B cell (primary cell): ENCODE data around the gene PNKP. TPM values are rescaled to one million over a fixed set of nuclear protein-coding genes. Genes with fewer than 3 reads are reported as not detected.

Experiments
- ATAC-seq: fragments of 200-7000 bp; cut with Tn5 transposase; one replicate; pipeline ENCODE4 v1.10.0; 2021; ENCODE audit warnings: low read depth, mild to moderate bottlenecking, moderate number of reproducible peaks, moderate library complexity
- CTCF ChIA-PET: fragments of 350-600 bp; sonication (Branson Sonifier 250); formaldehyde crosslinking; loops from one replicate; lab custom pipeline; 2021; ENCODE audit warnings: antibody characterized with exemption, inconsistent platforms; lab: Charles Lee
- POLR2A ChIA-PET: fragments of 350-600 bp; sonication (Branson Sonifier 250); formaldehyde crosslinking; loops from one replicate; lab custom pipeline; 2021; ENCODE audit warnings: antibody characterized with exemption; lab: Charles Lee
- DNase-seq: peaks from one replicate; pipeline ENCODE4 v3.0.0; 2013
- H2AFZ ChIP-seq: 2 replicates; pipeline ENCODE4 v1.6.1; 2012; ENCODE audit warnings: mild to moderate bottlenecking, low read depth, low read length; ENCODE audit not compliant: insufficient read depth, poor library complexity, severe bottlenecking
- H3K27ac ChIP-seq, 2 donors: 1 replicate in 1 of 2; 2 replicates in 1 of 2; pipeline ENCODE4 v1.5.1; 2012 to 2013; ENCODE audit warnings: low read length in 2 of 2, mild to moderate bottlenecking in 2 of 2, moderate library complexity in 1 of 2
- H3K27me3 ChIP-seq, 4 experiments: fragments of 200-600 bp in 1 of 4; sonication (generic) in 1 of 4; replicated peaks in 1 of 4; 1 replicate in 2 of 4; 2 replicates in 2 of 4; pipeline versions ENCODE4 v1.6.1 to v1.7.0; 2013 to 2016; ENCODE audit warnings: low read length in 3 of 4, mild to moderate bottlenecking in 2 of 4, mixed read lengths in 1 of 4, moderate library complexity in 1 of 4; ENCODE audit not compliant: insufficient read depth in 4 of 4, control insufficient read depth in 3 of 4; ENCODE audit errors: control extremely low read depth in 1 of 4
- H3K36me3 ChIP-seq, 2 experiments: replicated peaks in 1 of 2; 1 replicate in 1 of 2; 2 replicates in 1 of 2; pipeline versions ENCODE4 v1.6.1 to v1.7.1; 2013; ENCODE audit warnings: low read length in 1 of 2; ENCODE audit not compliant: insufficient read depth in 2 of 2, control insufficient read depth in 1 of 2; ENCODE audit errors: control extremely low read depth in 1 of 2, extremely low read depth in 1 of 2
- H3K4me1 ChIP-seq, 2 donors: fragments of 200-600 bp in 1 of 2; sonication (generic) in 1 of 2; 1 replicate in 1 of 2; 2 replicates in 1 of 2; pipeline versions ENCODE4 v1.5.1 to v1.6.1; 2013 to 2017; ENCODE audit warnings: low read length in 2 of 2; ENCODE audit not compliant: control insufficient read depth in 2 of 2, insufficient read depth in 2 of 2
- H3K4me2 ChIP-seq: replicated peaks from 2 replicates; pipeline ENCODE3; 2012; ENCODE audit warnings: mild to moderate bottlenecking, low read depth, low read length; ENCODE audit not compliant: poor library complexity, severe bottlenecking
- H3K4me3 ChIP-seq, 5 experiments: fragments of 200-600 bp in 1 of 5; sonication (generic) in 1 of 5; 1 replicate in 3 of 5; 2 replicates in 2 of 5; pipeline versions ENCODE4 v1.5.1 to v1.7.0; 2011 to 2016; ENCODE audit warnings: low read length in 4 of 5, mild to moderate bottlenecking in 4 of 5, low read depth in 2 of 5, control low read depth in 1 of 5, moderate library complexity in 1 of 5; ENCODE audit not compliant: insufficient read depth in 1 of 5; ENCODE audit errors: control extremely low read depth in 1 of 5, extremely low read depth in 1 of 5
- H3K79me2 ChIP-seq: fragments of 200-600 bp; sonication (generic); one replicate; pipeline ENCODE4 v1.6.0; 2016; ENCODE audit warnings: low read length; ENCODE audit not compliant: control insufficient read depth, insufficient read depth
- H3K9ac ChIP-seq: fragments of 200-600 bp; sonication (generic); 2 replicates; pipeline ENCODE4 v1.6.1; 2017; ENCODE audit warnings: mild to moderate bottlenecking, low read length, moderate library complexity
- H3K9me3 ChIP-seq, 3 donors: one replicate each; pipeline versions ENCODE4 v1.6.1 to v1.7.1; 2013; ENCODE audit warnings: low read length in 2 of 3; ENCODE audit not compliant: control insufficient read depth in 2 of 3, insufficient read depth in 1 of 3; ENCODE audit errors: control extremely low read depth in 1 of 3
- H4K20me1 ChIP-seq: 2 replicates; pipeline ENCODE4 v1.6.0; 2012; ENCODE audit warnings: mild to moderate bottlenecking, low read length; ENCODE audit not compliant: insufficient read depth, control insufficient read depth, poor library complexity, severe bottlenecking
- H3K27ac Mint-ChIP-seq: one replicate; pipeline ENCODE4 v1.8.0; 2021; ENCODE audit warnings: mixed read lengths
- H3K27me3 Mint-ChIP-seq: one replicate; pipeline ENCODE4 v1.8.0; 2021; ENCODE audit warnings: mixed read lengths
- H3K4me1 Mint-ChIP-seq: one replicate; pipeline ENCODE4 v1.8.0; 2021; ENCODE audit warnings: mixed read lengths
- H3K4me3 Mint-ChIP-seq: one replicate; pipeline ENCODE4 v1.8.0; 2021; ENCODE audit warnings: mixed read lengths
- H3K9me3 Mint-ChIP-seq: one replicate; pipeline ENCODE4 v1.8.0; 2022; ENCODE audit warnings: mixed read lengths; ENCODE audit not compliant: insufficient read depth
- CTCF ChIP-seq: fragments of 200-600 bp; IDR thresholded peaks from one replicate; pipeline ENCODE4 v1.8.0; 2022; ENCODE audit warnings: antibody characterized with exemption, mild to moderate bottlenecking
- EZH2 ChIP-seq: IDR thresholded peaks from 2 replicates; pipeline ENCODE4 v1.6.1; 2012; ENCODE audit warnings: borderline replicate concordance, low read depth, mild to moderate bottlenecking, moderate library complexity, low read length; ENCODE audit not compliant: insufficient read depth, poor library complexity, severe bottlenecking
- WGBS: methylation state at CpG from one replicate; pipeline ENCODE4 v1.1.5; 2013; ENCODE audit warnings: missing lambda C conversion rate; ENCODE audit not compliant: insufficient coverage; 5-methylcytosine and 5-hydroxymethylcytosine counted together
- intact Hi-C: fragments of 100-400 bp; cut with micrococcal nuclease; formaldehyde crosslinking; loops from one replicate; pipeline ENCODE4 v1.10.0; 2022
- polyA plus RNA-seq: library from polyadenylated mRNA; depleted of rRNA; stranded (reverse); fragments of >200 nt; gene quantifications from 2 replicates; pipeline ENCODE4 v1.2.3, GENCODE V29; 2012
- total RNA-seq, 2 donors: library from RNA; stranded (reverse); fragments of 120-200 nt in 1 of 2; gene quantifications; 1 replicate in 1 of 2; 2 replicates in 1 of 2; pipeline versions ENCODE4 v1.2.3 to v1.2.4, GENCODE V29; 2013 to 2022

Gene PNKP
- total and polyA plus RNA-seq, 2 donors (not counting 1 experiment from before 2014, with no cell fraction given): 173 to 274 TPM

GRCh38 chr19:49854378-49855263 lies 12.8 kb downstream of the PNKP start:
- TF ChIP-seq EZH2 (no peak), CTCF (no peak)
- H4K20me1 ChIP-seq: peaks cover 75% of the 10 kb centered on the region
- CTCF ChIA-PET: no interaction called here

More at GRCh38 chr19:49854378-49855263, 12.8 kb downstream of the PNKP start:
- peaks cover 22 to 32% of the 10 kb centered on the region in 2 donors for H3K4me1 ChIP-seq
- ATAC-seq (no peak), DNase-seq (peak; percentile 38)
- H3K9ac ChIP-seq: no peak overlapping the region
- no peaks in the 10 kb centered on the region for H3K27me3 Mint-ChIP-seq
- no peaks in the 10 kb centered on the region for H3K27me3 ChIP-seq
- H3K36me3 ChIP-seq: peaks cover 0 to 38% of the 10 kb centered on the region in 2 experiments
- no peak overlapping the region for H2AFZ ChIP-seq
- no peak overlapping the region for H3K4me3 ChIP-seq
- no peak overlapping the region for H3K27ac ChIP-seq
- peaks cover 33% of the 10 kb centered on the region for H3K79me2 ChIP-seq
- no peak overlapping the region for H3K27ac Mint-ChIP-seq
- H3K4me1 Mint-ChIP-seq: peaks cover 27% of the 10 kb centered on the region
- no peak overlapping the region for H3K4me2 ChIP-seq
- POLR2A ChIA-PET: interaction anchor here (0.6 to 1.5 kb wide), 2 partner anchors 36 to 159 kb away, joined by 3 read pairs; no protein-coding TSS in a partner anchor
- peaks cover 0 to under 1% (median 0%) of the 10 kb centered on the region in 3 donors for H3K9me3 ChIP-seq
- intact Hi-C loops: no loop called here
- H3K9me3 Mint-ChIP-seq: no peaks in the 10 kb centered on the region
- WGBS: 93% methylated on average over 37 of the region's 39 CpGs
- H3K4me3 Mint-ChIP-seq: no peak overlapping the region
